HepG2 (cell line): ENCODE data around the gene DCTN3. TPM values are rescaled to one million over a fixed set of nuclear protein-coding genes. Genes with fewer than 3 reads are reported as not detected.

Experiments
- AHR ChIP-seq: IDR thresholded peaks from 2 replicates; pipeline ENCODE4 v1.6.1; 2018; ENCODE audit warnings: missing genetic modification reagents, missing compliant biosample characterization
- ATAD3A ChIP-seq: sonication (generic); formaldehyde crosslinking; IDR thresholded peaks from 2 replicates; pipeline ENCODE4 v1.4.0; 2020; ENCODE audit warnings: missing genetic modification reagents
- CENPT ChIP-seq: sonication (generic); formaldehyde crosslinking; IDR thresholded peaks from 2 replicates; pipeline ENCODE4 v1.8.0; 2022; ENCODE audit warnings: low read depth, mild to moderate bottlenecking, moderate library complexity, missing genetic modification reagents
- GZF1 ChIP-seq: sonication (generic); formaldehyde crosslinking; IDR thresholded peaks from 2 replicates; pipeline ENCODE4 v1.5.1; 2020; ENCODE audit warnings: mild to moderate bottlenecking, missing genetic modification reagents
- MED13 ChIP-seq: sonication (generic); formaldehyde crosslinking; IDR thresholded peaks from 2 replicates; pipeline ENCODE4 v1.5.0; 2020; ENCODE audit warnings: missing genetic modification reagents
- NCOR1 ChIP-seq: fragments of 200-600 bp; sonication (generic); IDR thresholded peaks from 2 replicates; pipeline ENCODE4 v1.7.0; 2017; ENCODE audit warnings: antibody characterized with exemption, low read length, borderline replicate concordance
- NR2C2 ChIP-seq: sonication (generic); formaldehyde crosslinking; IDR thresholded peaks from 2 replicates; pipeline ENCODE4 v1.4.0; 2020; ENCODE audit warnings: missing genetic modification reagents, mild to moderate bottlenecking, moderate library complexity, borderline replicate concordance
- PHF5A ChIP-seq: IDR thresholded peaks from one replicate; pipeline ENCODE4 v1.6.1; 2018; ENCODE audit warnings: low read depth, missing genetic modification reagents; ENCODE audit not compliant: unreplicated experiment
- PRMT3 ChIP-seq: sonication (generic); formaldehyde crosslinking; IDR thresholded peaks from 2 replicates; pipeline ENCODE4 v1.8.1; 2022; ENCODE audit warnings: low read depth, mild to moderate bottlenecking, moderate library complexity, missing genetic modification reagents, borderline replicate concordance
- PRPF4 ChIP-seq: fragments of 200-400 bp; formaldehyde crosslinking; IDR thresholded peaks from 2 replicates; pipeline ENCODE4 v1.6.1; 2016; ENCODE audit warnings: low read length, low read depth; ENCODE audit not compliant: poor library complexity, severe bottlenecking
- RAD21 ChIP-seq: fragments of 450-650 bp; formaldehyde crosslinking; IDR thresholded peaks from 2 replicates; pipeline ENCODE4 v1.5.0; 2020; ENCODE audit warnings: mild to moderate bottlenecking
- SKI ChIP-seq: fragments of 450-650 bp; IDR thresholded peaks from one replicate; pipeline ENCODE4 v1.6.1; 2018; ENCODE audit warnings: mild to moderate bottlenecking; ENCODE audit not compliant: partially characterized antibody
- ZFP82 ChIP-seq: sonication (generic); formaldehyde crosslinking; IDR thresholded peaks from 2 replicates; pipeline ENCODE4 v1.5.1; 2020; ENCODE audit warnings: mild to moderate bottlenecking, missing genetic modification reagents, borderline replicate concordance
- ZNF10 ChIP-seq: sonication (generic); formaldehyde crosslinking; IDR thresholded peaks from 2 replicates; pipeline ENCODE4 v1.4.0; 2020; ENCODE audit warnings: mild to moderate bottlenecking, low read depth, missing genetic modification reagents, borderline replicate concordance
- ZNF709 ChIP-seq: sonication (generic); formaldehyde crosslinking; IDR thresholded peaks from 2 replicates; pipeline ENCODE4 v1.5.0; 2020; ENCODE audit warnings: mild to moderate bottlenecking, missing genetic modification reagents
- polyA plus RNA-seq, 8 experiments: library from polyadenylated mRNA; depleted of rRNA in 3 of 8; stranded (reverse) in 7 of 8; unstranded in 1 of 8; fragments of >200 nt; fragmentation: Illumina TruSeq in 4 of 8; extraction: Trizol in 4 of 8; gene quantifications; 2 replicates each; pipeline versions ENCODE4 v1.2.1 to v1.2.3, GENCODE V29; 2011 to 2016; ENCODE audit warnings: low read depth in 4 of 8, missing spikeins in 1 of 8, mixed read lengths in 1 of 8; ENCODE audit not compliant: insufficient read depth in 1 of 8
- total RNA-seq, 5 experiments: library from RNA; depleted of rRNA; stranded (reverse); fragments of >200 nt; fragmentation: Illumina TruSeq; extraction: Trizol; gene quantifications; 2 replicates each; pipeline ENCODE4 v1.2.3, GENCODE V29; 2016; ENCODE audit warnings: low read depth in 1 of 5
- TF ChIP-seq, protein P1 (sequence below): sonication (generic); formaldehyde crosslinking; IDR thresholded peaks from 2 replicates; pipeline ENCODE4 v1.4.0; 2020; ENCODE audit warnings: missing genetic modification reagents, borderline replicate concordance
- TF ChIP-seq, protein P2 (sequence below): sonication (generic); formaldehyde crosslinking; IDR thresholded peaks from 2 replicates; pipeline ENCODE4 v1.4.0; 2020; ENCODE audit warnings: missing genetic modification reagents
- TF ChIP-seq, protein P3 (sequence below): IDR thresholded peaks from 2 replicates; pipeline ENCODE4 v1.6.1; 2016; ENCODE audit warnings: missing biosample characterization, missing genetic modification reagents, low read depth
- TF ChIP-seq, protein P4 (sequence below): sonication (generic); formaldehyde crosslinking; IDR thresholded peaks from 2 replicates; pipeline ENCODE4 v1.4.0; 2020; ENCODE audit warnings: missing genetic modification reagents
- TF ChIP-seq, protein P5 (sequence below): sonication (generic); formaldehyde crosslinking; IDR thresholded peaks from 2 replicates; pipeline ENCODE4 v1.5.0; 2020; ENCODE audit warnings: missing genetic modification reagents, mild to moderate bottlenecking, borderline replicate concordance
- TF ChIP-seq, protein P6 (sequence below): IDR thresholded peaks from 2 replicates; pipeline ENCODE4 v1.6.1; 2016; ENCODE audit warnings: low read depth, borderline replicate concordance

Gene DCTN3
- total and polyA plus RNA-seq, 2 of the 13 experiments (the other 11 are each of a cell fraction or from before 2014, with no cell fraction given), result 27.4 to 34.5 TPM

DNA sequence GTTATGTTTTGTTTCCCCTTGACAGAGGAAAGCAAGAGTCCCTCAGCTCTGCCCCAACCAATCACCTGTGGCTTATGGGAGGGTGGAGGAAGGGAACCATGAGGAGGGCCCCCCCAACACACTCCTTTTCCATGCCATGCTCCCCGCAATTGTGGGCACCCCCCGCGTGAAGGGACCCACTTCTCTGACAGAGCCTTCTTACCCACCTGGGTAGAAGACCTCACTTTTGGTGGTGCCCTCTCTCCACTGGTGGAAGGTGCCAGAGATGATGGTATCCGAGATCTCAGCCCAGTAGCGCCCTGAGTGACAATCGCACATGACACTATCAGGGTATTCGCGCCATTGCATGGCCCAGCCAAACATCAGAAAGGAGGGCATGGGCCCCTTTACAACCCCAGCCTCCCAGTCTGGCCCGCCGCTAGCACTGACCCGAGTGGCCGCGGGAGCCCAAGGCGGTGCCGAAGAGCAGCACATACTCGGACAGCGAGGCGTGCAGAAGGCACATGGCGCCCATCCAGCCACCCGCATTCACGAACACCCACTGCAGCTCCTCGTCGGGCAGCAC is 16.6 kb upstream of the DCTN3 start (continued):
- TF ChIP-seq, protein P1, sequence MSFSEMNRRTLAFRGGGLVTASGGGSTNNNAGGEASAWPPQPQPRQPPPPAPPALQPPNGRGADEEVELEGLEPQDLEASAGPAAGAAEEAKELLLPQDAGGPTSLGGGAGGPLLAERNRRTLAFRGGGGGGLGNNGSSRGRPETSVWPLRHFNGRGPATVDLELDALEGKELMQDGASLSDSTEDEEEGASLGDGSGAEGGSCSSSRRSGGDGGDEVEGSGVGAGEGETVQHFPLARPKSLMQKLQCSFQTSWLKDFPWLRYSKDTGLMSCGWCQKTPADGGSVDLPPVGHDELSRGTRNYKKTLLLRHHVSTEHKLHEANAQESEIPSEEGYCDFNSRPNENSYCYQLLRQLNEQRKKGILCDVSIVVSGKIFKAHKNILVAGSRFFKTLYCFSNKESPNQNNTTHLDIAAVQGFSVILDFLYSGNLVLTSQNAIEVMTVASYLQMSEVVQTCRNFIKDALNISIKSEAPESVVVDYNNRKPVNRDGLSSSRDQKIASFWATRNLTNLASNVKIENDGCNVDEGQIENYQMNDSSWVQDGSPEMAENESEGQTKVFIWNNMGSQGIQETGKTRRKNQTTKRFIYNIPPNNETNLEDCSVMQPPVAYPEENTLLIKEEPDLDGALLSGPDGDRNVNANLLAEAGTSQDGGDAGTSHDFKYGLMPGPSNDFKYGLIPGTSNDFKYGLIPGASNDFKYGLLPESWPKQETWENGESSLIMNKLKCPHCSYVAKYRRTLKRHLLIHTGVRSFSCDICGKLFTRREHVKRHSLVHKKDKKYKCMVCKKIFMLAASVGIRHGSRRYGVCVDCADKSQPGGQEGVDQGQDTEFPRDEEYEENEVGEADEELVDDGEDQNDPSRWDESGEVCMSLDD, result peak; percentile 19; the same call in 1 of the 2 replicates
- TF ChIP-seq PHF5A (CRISPR knock-in tag) (no peak), AHR (CRISPR knock-in tag) (no peak), GZF1 (CRISPR knock-in tag) (no peak), ZNF10 (no peak), NCOR1 (no peak), MED13 (no peak; the same call in 1 of the 2 replicates), NR2C2 (CRISPR knock-in tag) (0 out of 2 replicates have a peak, but pooled peaks have one; percentile 13), ZNF709 (CRISPR knock-in tag) (peak; percentile 91; the same call in 1 of the 2 replicates), PRMT3 (CRISPR knock-in tag) (no peak; the same call in 1 of the 2 replicates), ATAD3A (CRISPR knock-in tag) (no peak), SKI (no peak), CENPT (CRISPR knock-in tag) (peak; percentile 75; the same call in 1 of the 2 replicates), ZFP82 (CRISPR knock-in tag) (no peak), RAD21 (CRISPR knock-in tag) (no peak), PRPF4 (no peak)
- TF ChIP-seq, protein P2, sequence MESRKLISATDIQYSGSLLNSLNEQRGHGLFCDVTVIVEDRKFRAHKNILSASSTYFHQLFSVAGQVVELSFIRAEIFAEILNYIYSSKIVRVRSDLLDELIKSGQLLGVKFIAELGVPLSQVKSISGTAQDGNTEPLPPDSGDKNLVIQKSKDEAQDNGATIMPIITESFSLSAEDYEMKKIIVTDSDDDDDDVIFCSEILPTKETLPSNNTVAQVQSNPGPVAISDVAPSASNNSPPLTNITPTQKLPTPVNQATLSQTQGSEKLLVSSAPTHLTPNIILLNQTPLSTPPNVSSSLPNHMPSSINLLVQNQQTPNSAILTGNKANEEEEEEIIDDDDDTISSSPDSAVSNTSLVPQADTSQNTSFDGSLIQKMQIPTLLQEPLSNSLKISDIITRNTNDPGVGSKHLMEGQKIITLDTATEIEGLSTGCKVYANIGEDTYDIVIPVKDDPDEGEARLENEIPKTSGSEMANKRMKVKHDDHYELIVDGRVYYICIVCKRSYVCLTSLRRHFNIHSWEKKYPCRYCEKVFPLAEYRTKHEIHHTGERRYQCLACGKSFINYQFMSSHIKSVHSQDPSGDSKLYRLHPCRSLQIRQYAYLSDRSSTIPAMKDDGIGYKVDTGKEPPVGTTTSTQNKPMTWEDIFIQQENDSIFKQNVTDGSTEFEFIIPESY (CRISPR knock-in tag), result no peak
- TF ChIP-seq, protein P3, sequence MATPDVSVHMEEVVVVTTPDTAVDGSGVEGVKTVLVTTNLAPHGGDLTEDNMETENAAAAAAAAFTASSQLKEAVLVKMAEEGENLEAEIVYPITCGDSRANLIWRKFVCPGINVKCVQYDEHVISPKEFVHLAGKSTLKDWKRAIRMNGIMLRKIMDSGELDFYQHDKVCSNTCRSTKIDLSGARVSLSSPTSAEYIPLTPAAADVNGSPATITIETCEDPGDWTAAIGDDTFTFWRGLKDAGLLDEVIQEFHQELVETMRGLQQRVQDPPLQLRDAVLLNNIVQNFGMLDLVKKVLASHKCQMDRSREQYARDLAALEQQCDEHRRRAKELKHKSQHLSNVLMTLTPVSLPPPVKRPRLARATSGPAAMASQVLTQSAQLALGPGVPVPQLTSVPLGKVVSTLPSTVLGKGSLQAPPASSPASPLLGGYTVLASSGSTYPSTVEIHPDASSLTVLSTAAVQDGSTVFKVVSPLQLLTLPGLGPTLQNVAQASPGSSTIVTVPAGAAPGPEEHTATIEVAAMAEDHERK (CRISPR knock-in tag), result no peak
- TF ChIP-seq, protein P4, sequence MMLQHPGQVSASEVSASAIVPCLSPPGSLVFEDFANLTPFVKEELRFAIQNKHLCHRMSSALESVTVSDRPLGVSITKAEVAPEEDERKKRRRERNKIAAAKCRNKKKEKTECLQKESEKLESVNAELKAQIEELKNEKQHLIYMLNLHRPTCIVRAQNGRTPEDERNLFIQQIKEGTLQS (CRISPR knock-in tag), result no peak
- TF ChIP-seq, protein P5, sequence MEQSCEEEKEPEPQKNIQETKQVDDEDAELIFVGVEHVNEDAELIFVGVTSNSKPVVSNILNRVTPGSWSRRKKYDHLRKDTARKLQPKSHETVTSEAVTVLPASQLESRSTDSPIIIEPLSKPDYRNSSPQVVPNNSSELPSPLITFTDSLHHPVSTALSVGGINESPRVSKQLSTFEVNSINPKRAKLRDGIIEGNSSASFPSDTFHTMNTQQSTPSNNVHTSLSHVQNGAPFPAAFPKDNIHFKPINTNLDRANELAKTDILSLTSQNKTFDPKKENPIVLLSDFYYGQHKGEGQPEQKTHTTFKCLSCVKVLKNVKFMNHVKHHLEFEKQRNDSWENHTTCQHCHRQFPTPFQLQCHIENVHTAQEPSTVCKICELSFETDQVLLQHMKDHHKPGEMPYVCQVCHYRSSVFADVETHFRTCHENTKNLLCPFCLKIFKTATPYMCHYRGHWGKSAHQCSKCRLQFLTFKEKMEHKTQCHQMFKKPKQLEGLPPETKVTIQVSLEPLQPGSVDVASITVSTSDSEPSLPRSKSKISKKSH (CRISPR knock-in tag), result peak; percentile 79
- TF ChIP-seq, protein P6, sequence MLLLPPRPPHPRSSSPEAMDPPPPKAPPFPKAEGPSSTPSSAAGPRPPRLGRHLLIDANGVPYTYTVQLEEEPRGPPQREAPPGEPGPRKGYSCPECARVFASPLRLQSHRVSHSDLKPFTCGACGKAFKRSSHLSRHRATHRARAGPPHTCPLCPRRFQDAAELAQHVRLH (CRISPR knock-in tag), result no peak
